Activated naive CD4-positive, alpha-beta T cell treated with anti-CD3 and anti-CD28 coated beads for 36 hours (primary cell): ENCODE measurements around the gene DBI. TPM values are rescaled to one million over a fixed set of nuclear protein-coding genes. Genes with fewer than 3 reads are reported as not detected.
"Not testable (repeated sequence)": the region's sequence is repeated elsewhere in the genome, so short reads cannot be mapped to it uniquely, and the experiment has no call there.

Source experiments
- CTCF ChIA-PET: fragments of 350-600 bp; sonication (Branson Sonifier 250); formaldehyde crosslinking; loops from one replicate; lab custom pipeline; 2021; ENCODE audit warnings: antibody characterized with exemption; lab: Charles Lee
- DNase-seq: peaks from one replicate; pipeline ENCODE4 v3.0.0-alpha.2; 2020
- H3K27ac Mint-ChIP-seq: one replicate; pipeline ENCODE4 v1.8.0; 2021; ENCODE audit warnings: mild to moderate bottlenecking, mixed read lengths
- H3K27me3 Mint-ChIP-seq: one replicate; pipeline ENCODE4 v1.8.0; 2021; ENCODE audit warnings: low read depth, mixed read lengths
- H3K36me3 Mint-ChIP-seq: one replicate; pipeline ENCODE4 v1.8.0; 2021; ENCODE audit warnings: low read depth, mixed read lengths
- H3K4me1 Mint-ChIP-seq: one replicate; pipeline ENCODE4 v1.8.0; 2021; ENCODE audit warnings: low read depth, mixed read lengths
- H3K4me3 Mint-ChIP-seq: one replicate; pipeline ENCODE4 v1.8.0; 2021; ENCODE audit warnings: mild to moderate bottlenecking, moderate library complexity, mixed read lengths
- H3K9me3 Mint-ChIP-seq: one replicate; pipeline ENCODE4 v1.8.0; 2021; ENCODE audit warnings: mixed read lengths
- intact Hi-C: fragments of 100-400 bp; cut with micrococcal nuclease; formaldehyde crosslinking; loops from one replicate; pipeline ENCODE4 v1.15.1; 2023
- total RNA-seq, 2 experiments: library from RNA; stranded (reverse); gene quantifications; one replicate each; pipeline ENCODE4 v1.2.3, GENCODE V29; 2021

DBI gene
- total RNA-seq, 2 experiments from 2014 or later: 133 to 134 TPM

GRCh38 chr2:119384971-119385370, 18.2 kb downstream of the DBI start:
- CTCF ChIA-PET: no interaction called here
- H3K9me3 Mint-ChIP-seq: no peaks in the 10 kb centered on the region
- H3K27ac Mint-ChIP-seq: no peak overlapping the region
- peaks cover 8% of the 10 kb centered on the region for H3K27me3 Mint-ChIP-seq
- H3K4me3 Mint-ChIP-seq: no peak overlapping the region
- H3K4me1 Mint-ChIP-seq: peaks cover 6% of the 10 kb centered on the region
- no peaks in the 10 kb centered on the region for H3K36me3 Mint-ChIP-seq
- no peak for DNase-seq
- intact Hi-C loops: no loop called here

DNA sequence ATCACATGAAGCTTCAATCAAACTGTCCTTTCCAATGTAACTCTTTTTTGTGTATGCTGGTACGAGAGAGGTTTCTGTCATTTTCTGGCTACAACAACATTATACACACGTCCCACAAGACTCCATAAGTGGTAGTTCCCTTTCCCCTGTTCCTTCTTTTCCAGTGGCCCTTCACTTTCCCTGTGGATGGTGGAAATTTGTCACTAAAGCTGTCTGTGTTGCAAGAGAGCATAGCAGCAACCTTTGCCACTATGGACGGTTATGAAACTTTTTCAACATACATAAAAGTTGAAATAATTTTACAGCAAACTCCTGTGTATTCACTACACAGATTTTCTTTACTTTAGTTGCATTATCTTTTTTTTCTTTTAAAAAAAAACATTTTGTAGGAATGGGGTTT, 18.7 kb downstream of the DBI start:
- CTCF ChIA-PET: no interaction called here
- Mint-ChIP-seq H3K4me3 (no peak overlapping the region), H3K27me3 (peaks cover 8% of the 10 kb centered on the region), H3K36me3 (no peaks in the 10 kb centered on the region), H3K4me1 (peaks cover 6% of the 10 kb centered on the region), H3K9me3 (no peaks in the 10 kb centered on the region), H3K27ac (no peak overlapping the region)
- intact Hi-C loops: no loop called here
- no peak for DNase-seq

DNA sequence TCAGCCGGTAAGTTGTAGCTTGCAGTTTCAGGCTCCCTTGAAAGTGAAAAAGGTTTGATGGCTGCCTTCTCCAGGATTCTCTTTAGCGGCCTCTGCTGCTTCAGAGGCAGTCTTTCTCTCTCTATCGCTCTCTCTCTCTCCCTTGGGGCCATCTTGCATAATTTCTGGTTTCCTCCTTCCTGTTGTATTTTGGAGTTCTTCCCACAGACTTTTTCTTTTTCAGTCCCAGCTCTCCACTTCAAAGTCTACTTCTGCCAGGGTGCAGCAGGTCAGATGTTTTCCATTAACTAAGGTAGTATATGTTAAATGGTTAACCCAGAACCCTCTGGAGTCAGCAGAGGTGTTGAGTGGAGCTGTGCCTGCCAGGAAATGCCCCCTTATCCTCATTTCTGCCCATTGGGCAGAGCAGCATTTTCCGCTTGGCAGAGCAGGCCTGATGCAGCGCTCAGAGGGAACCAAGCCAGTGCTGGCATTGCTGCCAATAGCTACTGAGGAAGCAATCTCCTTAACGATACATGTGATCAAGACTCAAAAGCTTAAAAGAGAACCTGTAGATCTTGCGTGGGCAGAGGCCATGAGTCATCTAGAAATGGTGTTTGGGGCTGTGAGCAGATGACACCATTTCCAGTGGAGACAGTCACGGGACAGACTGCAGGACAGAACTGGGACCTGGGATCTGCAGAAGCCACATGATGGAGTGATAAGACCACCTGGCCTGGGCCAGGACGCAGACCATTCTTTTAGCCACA, 20.8 kb downstream of the DBI start:
- Mint-ChIP-seq H3K9me3 (no peaks in the 10 kb centered on the region), H3K27ac (no peak overlapping the region), H3K4me1 (peaks cover 6% of the 10 kb centered on the region), H3K27me3 (peaks cover 8% of the 10 kb centered on the region), H3K36me3 (no peaks in the 10 kb centered on the region), H3K4me3 (no peak overlapping the region)
- intact Hi-C loops: no loop called here
- peak; percentile 25 for DNase-seq
- CTCF ChIA-PET: no interaction called here

GRCh38 chr2:119389615-119390306, 23.0 kb downstream of the DBI start:
- Mint-ChIP-seq H3K27me3 (peaks cover 1% of the 10 kb centered on the region), H3K27ac (no peak overlapping the region), H3K4me1 (peaks cover 6% of the 10 kb centered on the region), H3K4me3 (no peak overlapping the region), H3K36me3 (no peaks in the 10 kb centered on the region), H3K9me3 (no peaks in the 10 kb centered on the region)
- CTCF ChIA-PET: interaction anchor here (0.7 kb wide), 2 partner anchors 19 to 756 kb away, joined by 5 read pairs; no protein-coding TSS in a partner anchor
- intact Hi-C loops: no loop called here
- DNase-seq: no peak

DNA sequence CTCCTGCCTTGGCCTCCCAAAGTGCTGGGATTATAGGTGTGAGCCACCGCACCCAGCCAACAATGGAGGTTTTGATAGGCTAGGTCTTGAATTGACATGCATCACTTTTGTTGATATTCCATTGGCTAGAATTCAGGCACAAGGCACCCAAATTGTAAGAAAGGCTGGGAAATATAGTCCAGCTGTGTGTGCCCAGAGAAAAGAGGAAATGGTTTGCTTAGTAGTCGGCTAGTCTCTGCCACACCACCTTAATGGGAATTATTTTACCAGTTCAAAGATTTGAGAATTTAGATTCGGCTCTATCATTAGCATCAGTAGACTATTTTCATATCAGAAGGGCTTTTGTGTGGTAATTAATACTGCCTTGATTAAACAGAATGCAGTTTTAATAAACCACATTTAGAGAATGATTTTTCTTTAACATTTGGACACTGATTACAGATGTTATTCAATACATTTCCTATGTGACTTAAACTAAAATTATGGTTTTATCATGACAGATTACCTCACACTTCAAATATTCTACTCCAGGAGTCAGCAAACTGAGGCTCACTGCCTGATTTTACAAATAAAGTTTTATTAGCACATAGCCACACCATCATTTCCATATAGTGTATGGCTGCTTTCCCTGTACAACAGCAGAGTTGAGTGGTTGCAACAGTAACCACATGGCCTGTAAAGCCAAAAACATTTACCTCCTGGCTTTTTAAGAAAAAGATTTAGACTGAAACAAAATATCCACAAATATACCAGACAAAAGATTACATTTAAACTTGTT, 27.4 kb downstream of the DBI start:
- H3K9me3 Mint-ChIP-seq: no peaks in the 10 kb centered on the region
- H3K36me3 Mint-ChIP-seq: no peaks in the 10 kb centered on the region
- H3K27me3 Mint-ChIP-seq: no peaks in the 10 kb centered on the region
- H3K4me1 Mint-ChIP-seq: no peaks in the 10 kb centered on the region
- no peak overlapping the region for H3K27ac Mint-ChIP-seq
- H3K4me3 Mint-ChIP-seq: no peak overlapping the region
- no peak for DNase-seq
- intact Hi-C loops: no loop called here
- CTCF ChIA-PET: no interaction called here

GRCh38 chr2:119397196-119397595, 30.4 kb downstream of the DBI start:
- CTCF ChIA-PET: no interaction called here
- H3K4me1 Mint-ChIP-seq: no peaks in the 10 kb centered on the region
- H3K36me3 Mint-ChIP-seq: no peaks in the 10 kb centered on the region
- H3K9me3 Mint-ChIP-seq: no peaks in the 10 kb centered on the region
- peaks cover 3% of the 10 kb centered on the region for H3K27me3 Mint-ChIP-seq
- DNase-seq: no peak
- H3K4me3 Mint-ChIP-seq: no peak overlapping the region
- intact Hi-C loops: no loop called here
- no peak overlapping the region for H3K27ac Mint-ChIP-seq

DNA sequence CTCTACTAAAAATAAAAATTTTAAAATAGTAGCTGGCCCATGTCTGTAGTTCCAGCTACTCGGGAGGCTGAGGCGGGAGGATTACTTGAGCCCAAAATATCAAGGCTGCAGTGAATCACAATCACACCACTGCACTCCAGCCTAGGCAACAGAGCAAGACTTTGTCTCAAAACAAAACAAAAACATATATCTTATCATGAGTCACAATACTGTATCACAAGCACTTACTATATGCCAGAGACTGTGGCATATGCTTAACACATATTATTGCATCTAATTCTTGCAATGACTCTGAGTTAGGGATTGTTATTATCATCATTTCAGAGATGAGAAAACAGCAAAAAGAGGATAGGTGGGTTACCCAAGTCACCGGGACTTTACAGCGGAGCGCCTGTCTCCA, 35.3 kb downstream of the DBI start:
- no peaks in the 10 kb centered on the region for H3K4me1 Mint-ChIP-seq
- H3K9me3 Mint-ChIP-seq: no peaks in the 10 kb centered on the region
- no peak for DNase-seq
- no peak overlapping the region for H3K4me3 Mint-ChIP-seq
- intact Hi-C loops: no loop called here
- CTCF ChIA-PET: no interaction called here
- H3K36me3 Mint-ChIP-seq: no peaks in the 10 kb centered on the region
- H3K27me3 Mint-ChIP-seq: peaks cover 3% of the 10 kb centered on the region
- H3K27ac Mint-ChIP-seq: no peak overlapping the region

DNA sequence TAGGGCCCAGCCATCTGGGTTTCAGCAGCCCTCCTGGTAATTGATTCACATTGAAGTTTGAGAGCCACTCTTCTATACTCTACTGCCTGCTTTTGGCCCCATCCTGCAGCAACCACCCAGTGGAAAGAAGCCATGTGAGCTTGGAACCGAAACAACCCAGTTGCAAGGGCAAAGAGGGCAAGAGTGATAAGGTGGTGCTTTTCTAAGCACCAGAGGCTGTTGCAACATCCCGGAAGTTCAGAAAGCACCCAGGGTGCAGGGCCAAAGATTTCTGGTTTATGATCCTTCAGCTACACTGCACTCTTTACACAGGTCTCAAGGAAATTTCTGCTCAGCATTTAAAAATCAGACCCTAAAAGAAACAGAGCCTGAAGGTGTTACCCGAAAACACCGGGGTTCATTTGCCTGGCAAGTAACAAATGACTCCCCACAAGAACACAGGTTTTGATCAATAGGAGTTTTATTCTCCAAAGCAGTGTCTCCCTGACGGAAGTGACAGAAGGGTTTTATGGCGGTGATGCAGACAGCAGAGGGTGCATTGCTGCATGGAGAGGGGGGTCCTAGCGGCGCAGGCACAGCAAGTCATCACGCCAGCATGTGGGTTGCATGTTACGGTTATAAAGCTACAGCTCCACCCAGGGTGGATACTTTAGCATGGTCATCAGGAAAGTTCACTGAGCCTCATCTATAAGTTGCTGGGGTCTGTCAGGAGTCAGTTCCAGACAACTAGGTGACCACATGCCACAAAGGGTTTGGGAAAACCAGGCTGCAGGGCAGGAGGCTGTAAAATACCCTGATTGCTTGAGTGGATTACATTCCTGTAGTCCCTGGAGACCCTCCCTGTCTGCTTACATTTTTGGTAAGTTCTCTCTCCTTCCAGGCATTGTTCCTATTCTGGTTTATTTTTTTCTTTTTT, 36.1 kb downstream of the DBI start:
- Mint-ChIP-seq H3K4me3 (no peak overlapping the region), H3K9me3 (no peaks in the 10 kb centered on the region), H3K27me3 (peaks cover 3% of the 10 kb centered on the region), H3K36me3 (no peaks in the 10 kb centered on the region), H3K4me1 (no peaks in the 10 kb centered on the region), H3K27ac (no peak overlapping the region)
- no peak for DNase-seq
- CTCF ChIA-PET: no interaction called here
- intact Hi-C loops: no loop called here

DNA sequence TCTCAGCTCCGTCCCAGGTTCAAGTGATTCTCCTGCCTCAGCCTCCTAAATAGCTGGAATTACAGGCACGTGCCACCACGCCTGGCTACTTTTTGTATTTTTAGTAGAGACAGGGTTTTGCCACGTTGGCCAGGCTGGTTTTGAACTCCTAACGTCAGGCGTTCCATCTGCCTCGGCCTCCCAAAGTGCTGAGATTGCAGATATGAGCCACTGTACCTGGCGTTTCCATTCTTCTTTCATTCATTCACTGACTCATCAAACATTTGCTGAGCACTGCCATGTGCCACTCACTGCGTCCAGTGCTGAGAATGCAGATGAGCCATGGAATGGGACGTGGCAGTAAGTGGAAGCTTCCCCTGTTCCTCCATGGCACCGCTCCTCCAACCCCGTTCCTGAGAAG, 36.8 kb downstream of the DBI start:
- CTCF ChIA-PET: interaction anchor here (3.7 kb wide), 1 partner anchor 72 kb away, joined by 19 read pairs; no protein-coding TSS in a partner anchor

DNA sequence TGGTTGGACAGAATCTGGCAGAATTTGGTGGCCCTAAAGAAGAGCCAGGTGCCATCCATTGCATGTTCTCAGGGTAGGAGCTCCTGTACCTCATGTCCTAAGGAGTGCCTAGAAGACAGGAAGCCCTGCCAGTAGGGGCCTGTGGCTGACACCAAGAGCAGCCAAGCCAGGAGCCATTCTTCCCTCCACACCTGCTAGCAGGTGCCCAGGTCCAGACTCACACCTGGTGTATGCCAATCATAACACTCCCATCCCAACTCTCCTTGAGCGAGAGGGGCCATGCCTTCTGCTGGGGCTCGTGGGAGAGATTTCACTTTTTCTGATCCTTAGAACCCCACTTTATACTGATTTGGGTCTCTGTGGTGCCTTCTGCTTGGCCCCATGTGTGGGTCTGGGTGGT, 38.4 kb downstream of the DBI start:
- no peak overlapping the region for H3K4me3 Mint-ChIP-seq
- no peaks in the 10 kb centered on the region for H3K9me3 Mint-ChIP-seq
- H3K27ac Mint-ChIP-seq: no peak overlapping the region
- no peaks in the 10 kb centered on the region for H3K27me3 Mint-ChIP-seq
- DNase-seq: no peak
- intact Hi-C loops: loop anchor here (5.0 kb wide), 1 partner anchor 772 kb away; no protein-coding TSS in a partner anchor
- H3K4me1 Mint-ChIP-seq: no peaks in the 10 kb centered on the region
- CTCF ChIA-PET: interaction anchor here (3.7 kb wide), 1 partner anchor 71 kb away, joined by 19 read pairs; no protein-coding TSS in a partner anchor
- H3K36me3 Mint-ChIP-seq: no peaks in the 10 kb centered on the region

More for the DNA sequence above, 36.8 kb downstream of the DBI start:
- DNase-seq, H3K4me1 Mint-ChIP-seq, intact Hi-C loops, H3K36me3 Mint-ChIP-seq, H3K27me3 Mint-ChIP-seq, H3K9me3 Mint-ChIP-seq, H3K27ac Mint-ChIP-seq, H3K4me3 Mint-ChIP-seq: not testable (repeated sequence)

GRCh38 chr2:119407430-119408220, 40.8 kb downstream of the DBI start:
- Mint-ChIP-seq H3K27ac (no peak overlapping the region), H3K27me3 (peaks cover 2% of the 10 kb centered on the region), H3K4me3 (no peak overlapping the region), H3K9me3 (no peaks in the 10 kb centered on the region), H3K4me1 (no peaks in the 10 kb centered on the region), H3K36me3 (no peaks in the 10 kb centered on the region)
- CTCF ChIA-PET: interaction anchor here (0.6 to 3.7 kb wide), 7 partner anchors 68 to 1274 kb away, joined by 3 to 19 read pairs (median 4); no protein-coding TSS in a partner anchor
- DNase-seq: peak; percentile 52
- intact Hi-C loops: loop anchor here (1.0 to 5.0 kb wide), 3 partner anchors 69 to 770 kb away; no protein-coding TSS in a partner anchor
